Astrocyte (in vitro differentiated cells and primary cell): ENCODE measurements around the gene PREPL. TPM values are rescaled to one million over a fixed set of nuclear protein-coding genes. Genes with fewer than 3 reads are reported as not detected.
A peak's percentile ranks its signal among the peaks of the same experiment; 100 is the strongest.

Source experiments
- DNase-seq: peaks from one replicate; pipeline ENCODE4 v3.0.0-alpha.2; 2010; ENCODE audit warnings: low read depth
- FAIRE-seq: peaks from 2 replicates; lab custom pipeline; 2011; peaks lifted over from hg19 to GRCh38; lab: Jason Lieb, UNC
- H2AFZ ChIP-seq: 2 replicates; pipeline ENCODE4 v1.6.0; 2012; ENCODE audit warnings: low read depth, low read length, inconsistent platforms
- H3K27ac ChIP-seq: 2 replicates; pipeline ENCODE4 v1.5.1; 2011; ENCODE audit warnings: low read depth, low read length, inconsistent platforms
- H3K27me3 ChIP-seq: 2 replicates; pipeline ENCODE4 v1.6.0; 2011; ENCODE audit warnings: low read length, inconsistent platforms; ENCODE audit not compliant: insufficient read depth
- H3K36me3 ChIP-seq: 2 replicates; pipeline ENCODE4 v1.5.1; 2011; ENCODE audit warnings: low read length, inconsistent platforms; ENCODE audit not compliant: insufficient read depth
- H3K4me1 ChIP-seq: 2 replicates; pipeline ENCODE4 v1.5.1; 2011; ENCODE audit warnings: low read length, inconsistent platforms; ENCODE audit not compliant: insufficient read depth
- H3K4me2 ChIP-seq: 2 replicates; pipeline ENCODE4 v1.6.0; 2012; ENCODE audit warnings: low read length, inconsistent platforms
- H3K4me3 ChIP-seq: 2 replicates; pipeline ENCODE4 v1.5.1; 2011; ENCODE audit warnings: low read depth, mild to moderate bottlenecking, low read length, inconsistent platforms; ENCODE audit not compliant: insufficient read depth
- H3K79me2 ChIP-seq: 2 replicates; pipeline ENCODE4 v1.6.0; 2012; ENCODE audit warnings: mild to moderate bottlenecking, low read length, inconsistent platforms; ENCODE audit not compliant: insufficient read depth
- H3K9ac ChIP-seq: 2 replicates; pipeline ENCODE4 v1.6.0; 2012; ENCODE audit warnings: mild to moderate bottlenecking, low read length, inconsistent platforms
- H3K9me3 ChIP-seq: 2 replicates; pipeline ENCODE4 v1.5.1; 2012; ENCODE audit warnings: low read depth, mild to moderate bottlenecking, low read length, inconsistent platforms; ENCODE audit not compliant: insufficient read depth
- H4K20me1 ChIP-seq: 2 replicates; pipeline ENCODE4 v1.6.0; 2012; ENCODE audit warnings: low read length, inconsistent platforms; ENCODE audit not compliant: insufficient read depth
- H3K27ac Mint-ChIP-seq: one replicate; pipeline ENCODE4 v1.8.0; 2021; ENCODE audit warnings: mild to moderate bottlenecking, mixed read lengths; ENCODE audit not compliant: unreplicated experiment
- H3K27me3 Mint-ChIP-seq: one replicate; pipeline ENCODE4 v1.8.0; 2021; ENCODE audit warnings: low read depth, mixed read lengths; ENCODE audit not compliant: unreplicated experiment
- H3K36me3 Mint-ChIP-seq: one replicate; pipeline ENCODE4 v1.8.0; 2021; ENCODE audit warnings: low read depth, mixed read lengths; ENCODE audit not compliant: unreplicated experiment
- H3K4me1 Mint-ChIP-seq: one replicate; pipeline ENCODE4 v1.8.0; 2021; ENCODE audit warnings: low read depth, mixed read lengths; ENCODE audit not compliant: unreplicated experiment
- H3K4me3 Mint-ChIP-seq: one replicate; pipeline ENCODE4 v1.8.0; 2021; ENCODE audit warnings: mild to moderate bottlenecking, moderate library complexity, mixed read lengths; ENCODE audit not compliant: unreplicated experiment
- H3K9me3 Mint-ChIP-seq: one replicate; pipeline ENCODE4 v1.8.0; 2021; ENCODE audit warnings: mild to moderate bottlenecking, mixed read lengths; ENCODE audit not compliant: unreplicated experiment
- CTCF ChIP-seq: IDR thresholded peaks from 2 replicates; pipeline ENCODE4 v1.5.1; 2011; ENCODE audit warnings: low read depth, mild to moderate bottlenecking, inconsistent platforms, low read length, moderate library complexity; ENCODE audit not compliant: insufficient read depth
- EZH2 ChIP-seq: IDR thresholded peaks from 2 replicates; pipeline ENCODE4 v1.6.1; 2012; ENCODE audit warnings: mild to moderate bottlenecking, low read length, inconsistent platforms; ENCODE audit not compliant: insufficient read depth
- total RNA-seq: library from RNA; stranded (reverse); gene quantifications from 2 replicates; pipeline ENCODE4 v1.2.1, GENCODE V29; 2021

Gene PREPL
- total RNA-seq, 1 donor from 2014 or later, result 50.6 TPM

- TF ChIP-seq CTCF, result no peak
- TF ChIP-seq EZH2, result no peak
- Mint-ChIP-seq H3K9me3 (peaks cover 2% of the 10 kb centered on the region), H3K27ac (no peak overlapping the region), H3K4me3 (no peak overlapping the region), H3K4me1 (peaks cover 13% of the 10 kb centered on the region), H3K36me3 (peaks cover 2% of the 10 kb centered on the region), H3K27me3 (no peaks in the 10 kb centered on the region)
- no peak overlapping the region for H3K4me2 ChIP-seq
- no peak overlapping the region for H3K4me3 ChIP-seq
- no peaks in the 10 kb centered on the region for H3K27me3 ChIP-seq
- H2AFZ ChIP-seq, result no peak overlapping the region
- H3K9ac ChIP-seq, result no peak overlapping the region
- H3K4me1 ChIP-seq, result peaks cover 23% of the 10 kb centered on the region
- peaks cover 31% of the 10 kb centered on the region for H4K20me1 ChIP-seq
- FAIRE-seq, result no peak
- peaks cover 5% of the 10 kb centered on the region for H3K79me2 ChIP-seq
- no peak for DNase-seq
- H3K27ac ChIP-seq, result no peak overlapping the region
- no peaks in the 10 kb centered on the region for H3K9me3 ChIP-seq
- H3K36me3 ChIP-seq, result no peaks in the 10 kb centered on the region
Observed at GRCh38 chr2:44349506-44349905, 11.8 kb downstream of the PREPL start.

DNA sequence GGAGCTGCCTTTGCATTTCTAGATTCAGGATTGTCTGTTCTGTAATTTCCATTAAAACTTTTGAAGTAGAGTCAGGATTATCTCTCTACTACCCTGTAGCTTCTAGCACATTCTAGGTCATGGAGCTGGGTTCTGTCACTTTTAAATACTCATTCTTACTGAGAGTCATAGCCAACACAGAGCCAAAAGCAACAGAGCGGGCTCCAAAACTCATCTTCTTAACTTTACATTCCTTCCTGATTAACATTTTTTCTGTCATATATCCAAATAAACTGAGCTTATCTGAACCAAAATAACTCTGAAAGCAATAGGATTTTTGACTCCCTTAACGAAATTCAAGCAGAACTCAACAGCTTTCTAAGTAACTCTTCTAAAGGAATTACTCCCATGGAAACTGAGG lies 12.9 kb downstream of the PREPL start:
- H3K27ac ChIP-seq, result no peak overlapping the region
- Mint-ChIP-seq H3K36me3 (peaks cover 2% of the 10 kb centered on the region), H3K27me3 (no peaks in the 10 kb centered on the region), H3K4me1 (peaks cover 13% of the 10 kb centered on the region), H3K4me3 (no peak overlapping the region), H3K27ac (no peak overlapping the region), H3K9me3 (peaks cover 2% of the 10 kb centered on the region)
- H2AFZ ChIP-seq, result no peak overlapping the region
- no peaks in the 10 kb centered on the region for H3K79me2 ChIP-seq
- H3K27me3 ChIP-seq, result no peaks in the 10 kb centered on the region
- FAIRE-seq (peak; percentile 82), DNase-seq (peak; percentile 84)
- H3K4me2 ChIP-seq, result peak overlapping the region; percentile 14
- H3K4me3 ChIP-seq, result no peak overlapping the region
- no peaks in the 10 kb centered on the region for H3K9me3 ChIP-seq
- TF ChIP-seq CTCF (no peak), EZH2 (no peak)
- peaks cover 23% of the 10 kb centered on the region for H3K4me1 ChIP-seq
- peaks cover 22% of the 10 kb centered on the region for H4K20me1 ChIP-seq
- no peak overlapping the region for H3K9ac ChIP-seq
- H3K36me3 ChIP-seq, result peaks cover 2% of the 10 kb centered on the region

DNA sequence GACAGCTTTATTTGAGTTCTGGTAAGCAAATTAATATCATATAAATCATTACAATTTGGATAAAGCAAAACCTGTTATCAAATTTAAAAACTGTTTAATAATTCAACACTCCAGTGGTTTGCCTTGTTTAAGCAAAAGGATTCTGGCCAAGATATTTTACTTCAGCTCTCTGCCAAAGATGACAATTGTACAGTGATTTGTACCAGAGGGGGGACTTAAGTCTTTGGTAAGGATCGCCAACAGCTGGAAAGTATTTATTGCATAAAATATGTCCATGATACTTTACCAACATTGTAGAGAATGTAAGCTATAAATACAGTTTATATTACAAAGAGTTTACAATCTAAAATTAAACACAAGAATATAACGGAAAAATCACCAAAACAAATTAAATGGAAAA lies 13.8 kb downstream of the PREPL start:
- peaks cover 2% of the 10 kb centered on the region for H3K36me3 Mint-ChIP-seq
- H3K27ac Mint-ChIP-seq, result no peak overlapping the region
- Histone ChIP-seq H3K27me3 (no peaks in the 10 kb centered on the region), H3K36me3 (peaks cover 3% of the 10 kb centered on the region), H3K27ac (no peak overlapping the region), H3K4me1 (peaks cover 23% of the 10 kb centered on the region), H2AFZ (no peak overlapping the region), H3K4me3 (no peak overlapping the region), H3K4me2 (no peak overlapping the region), H3K9me3 (no peaks in the 10 kb centered on the region), H3K9ac (no peak overlapping the region), H3K79me2 (no peaks in the 10 kb centered on the region), H4K20me1 (peaks cover 22% of the 10 kb centered on the region)
- H3K4me1 Mint-ChIP-seq, result peaks cover 13% of the 10 kb centered on the region
- no peaks in the 10 kb centered on the region for H3K27me3 Mint-ChIP-seq
- TF ChIP-seq EZH2, result no peak
- no peak for TF ChIP-seq CTCF
- peaks cover 2% of the 10 kb centered on the region for H3K9me3 Mint-ChIP-seq
- FAIRE-seq (no peak), DNase-seq (no peak)
- H3K4me3 Mint-ChIP-seq, result no peak overlapping the region
